ENCODE data around the gene ELFN2.
"Not testable (repeated sequence)": the region's sequence is repeated elsewhere in the genome, so short reads cannot be mapped to it uniquely, and the experiment has no call there.

ELFN2 gene

DNA sequence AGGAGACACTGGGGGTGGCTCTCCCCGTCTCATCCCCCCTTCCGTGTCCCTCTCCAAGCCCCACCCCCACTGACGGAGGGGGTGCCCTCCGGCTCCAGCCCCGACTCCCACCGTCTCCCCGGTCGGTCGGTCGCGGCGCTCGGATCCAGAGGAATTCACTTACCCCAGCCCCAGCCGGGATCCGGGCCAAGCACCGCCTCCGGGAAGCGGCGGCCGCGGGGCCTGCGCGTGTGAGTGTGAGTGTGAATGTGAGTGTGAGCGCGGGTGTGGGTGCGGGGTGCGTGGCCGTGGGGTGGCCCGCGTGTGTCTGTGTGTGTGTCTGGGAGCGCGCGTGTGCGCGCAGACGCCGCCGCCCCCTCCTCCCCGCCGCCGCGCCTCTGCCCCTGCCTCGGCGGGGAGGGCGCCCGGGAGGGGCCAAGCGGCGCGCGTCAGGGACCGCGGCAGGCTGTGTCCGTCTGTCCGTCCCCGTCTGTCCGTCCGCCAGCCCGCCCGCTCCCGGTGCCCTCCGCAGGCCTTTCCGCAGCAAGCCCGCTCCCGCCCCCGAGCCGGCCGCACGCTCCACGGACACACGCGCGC is at the start of gene ELFN2:
Gene ELFN2, minus strand, starts transcription at position 345 of the 576 bp plus-strand sequence. CDS start 51,945 bp downstream, outside the sequence.
- DNase-seq (ENCODE audit: low spot score): no peak

DNA sequence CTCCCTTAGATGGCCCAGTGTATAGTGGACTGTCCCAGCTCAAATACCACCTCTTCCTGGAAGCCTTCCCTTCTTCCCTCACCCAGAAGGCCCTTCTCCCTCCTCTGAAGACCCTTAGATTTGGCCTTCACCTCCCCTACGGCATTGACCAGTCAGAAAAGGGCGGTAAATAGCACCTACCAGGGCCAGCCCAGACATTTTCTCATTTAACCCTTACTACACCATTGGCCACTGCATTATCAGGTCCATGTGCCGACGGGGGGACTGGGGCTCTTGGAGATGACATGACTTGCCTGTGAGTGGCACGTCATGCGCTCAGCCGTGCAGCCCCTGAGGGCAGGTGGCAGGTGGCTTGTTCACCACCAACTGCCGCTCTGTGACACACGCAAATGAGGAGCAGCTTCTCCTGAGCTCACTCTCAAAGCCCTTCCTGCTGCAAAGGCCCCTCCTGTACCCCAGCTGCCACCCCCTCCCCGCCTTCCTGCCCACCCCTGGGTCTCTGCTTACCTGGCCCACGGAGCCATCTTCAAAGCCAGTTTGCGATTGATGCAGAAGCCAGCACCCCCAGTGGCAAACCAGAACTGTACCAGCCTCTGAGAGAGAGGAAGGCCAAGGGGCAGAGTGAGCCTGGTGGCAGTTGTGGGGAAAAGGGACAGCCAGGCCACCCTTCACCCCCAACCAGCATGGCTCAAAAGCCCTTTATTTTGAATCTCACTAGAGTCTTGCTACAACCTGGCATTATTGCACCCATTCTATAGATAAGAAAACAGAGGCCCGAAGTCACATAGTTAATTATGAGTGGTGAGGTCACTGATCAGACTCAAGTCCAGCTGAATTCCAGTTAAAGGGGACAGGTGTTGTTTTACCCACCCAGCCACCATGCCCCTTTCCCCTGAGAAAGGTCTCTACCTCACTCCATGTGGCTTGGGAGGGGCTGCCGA is 49.4 kb upstream of the ELFN2 start:
- no peak for DNase-seq (ENCODE audit: low spot score)

DNA sequence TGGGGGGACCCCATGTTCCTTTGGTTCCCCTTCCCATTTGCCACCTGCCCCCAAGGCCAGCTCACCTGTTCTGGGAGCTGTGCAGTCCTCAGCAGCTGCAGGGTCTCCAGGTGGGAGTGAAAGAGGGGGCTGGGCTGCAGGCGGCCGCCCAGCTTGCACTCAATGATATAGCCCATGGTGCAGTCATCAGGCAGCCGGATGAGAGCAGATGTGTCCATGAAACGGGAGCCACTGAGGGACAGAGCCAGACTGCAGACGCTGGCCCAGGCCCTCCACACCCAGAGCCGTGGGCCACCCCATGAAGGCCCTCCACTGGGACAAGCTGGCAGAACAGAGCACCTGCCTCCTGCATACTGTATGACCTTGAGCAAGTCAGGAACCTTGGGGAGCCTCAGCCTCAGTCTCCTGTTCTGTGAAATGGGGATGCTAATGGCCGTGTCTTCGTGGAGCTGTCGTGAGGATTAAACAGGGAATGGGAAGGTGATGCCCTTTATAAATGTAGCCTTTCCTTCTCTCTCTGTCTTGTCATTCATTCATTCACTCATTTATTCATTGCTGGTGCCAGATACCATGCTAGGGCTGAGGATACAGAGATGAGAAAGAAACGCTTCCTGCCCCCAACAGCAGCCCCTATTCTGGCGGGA is 47.3 kb upstream of the ELFN2 start:
- no peak for DNase-seq (ENCODE audit: low spot score)

DNA sequence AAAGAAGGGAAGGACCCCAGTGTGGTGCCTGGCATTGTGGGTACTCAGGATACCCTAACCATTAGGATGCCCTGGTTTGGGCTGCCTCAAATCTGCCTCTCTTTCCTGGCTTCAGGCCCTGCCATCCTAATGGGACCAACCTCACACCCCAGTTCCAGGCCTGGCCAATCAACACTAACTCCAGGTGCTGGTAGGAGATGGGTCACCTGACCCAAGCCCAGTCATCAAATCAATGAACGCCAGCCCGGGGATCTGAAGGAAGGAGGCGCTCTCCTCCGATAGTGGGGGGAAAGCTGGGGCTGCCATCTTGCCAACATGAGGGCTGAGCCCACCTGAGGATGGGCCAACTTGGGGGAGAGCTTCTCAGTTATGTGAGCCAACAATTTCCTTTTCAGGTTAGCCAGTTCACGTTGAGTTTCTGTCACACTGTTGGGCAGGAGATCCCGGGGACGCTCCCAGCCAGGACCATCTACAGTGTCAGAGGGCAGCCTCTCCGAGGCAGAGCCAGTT is 46.2 kb upstream of the ELFN2 start:
- DNase-seq (ENCODE audit: low spot score): no peak

- DNase-seq (ENCODE audit: low spot score): no peak
These were observed 45.2 kb upstream of the ELFN2 start for GRCh38 chr22:37472418-37473006.

DNA sequence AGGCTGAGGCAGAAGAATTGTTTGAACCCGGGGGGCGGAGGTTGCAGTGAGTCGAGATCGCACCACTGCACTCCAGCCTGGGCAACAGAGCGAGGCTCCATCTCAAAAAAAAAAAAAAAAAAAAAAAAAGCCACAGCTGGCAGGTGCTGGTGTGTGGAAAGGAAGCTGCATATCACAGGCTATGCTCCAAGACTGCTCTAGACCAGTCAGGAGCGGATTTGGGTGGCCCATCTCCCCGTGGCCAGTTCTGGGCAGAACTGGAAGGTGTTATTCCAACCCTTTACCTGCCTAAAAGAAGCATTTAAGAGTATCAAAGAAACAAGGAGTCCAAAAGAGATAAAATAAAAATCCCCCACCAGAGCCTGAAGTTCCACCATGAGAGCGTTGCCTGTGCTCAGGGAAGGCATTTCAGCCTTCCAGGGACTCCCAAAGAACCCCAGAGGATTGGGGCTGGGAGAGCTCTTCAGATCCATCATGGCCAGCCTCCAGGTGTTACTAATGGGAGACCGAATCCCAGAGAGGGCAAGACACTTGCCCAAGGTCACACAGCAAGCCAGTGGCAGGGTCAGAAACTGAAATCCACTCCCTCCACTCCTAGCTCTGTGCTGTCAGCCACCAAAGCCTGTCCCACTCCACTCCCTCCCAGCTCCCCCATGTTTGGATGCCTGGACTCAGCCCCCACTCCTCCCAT is 44.6 kb upstream of the ELFN2 start:
- DNase-seq (ENCODE audit: low spot score): no peak

DNA sequence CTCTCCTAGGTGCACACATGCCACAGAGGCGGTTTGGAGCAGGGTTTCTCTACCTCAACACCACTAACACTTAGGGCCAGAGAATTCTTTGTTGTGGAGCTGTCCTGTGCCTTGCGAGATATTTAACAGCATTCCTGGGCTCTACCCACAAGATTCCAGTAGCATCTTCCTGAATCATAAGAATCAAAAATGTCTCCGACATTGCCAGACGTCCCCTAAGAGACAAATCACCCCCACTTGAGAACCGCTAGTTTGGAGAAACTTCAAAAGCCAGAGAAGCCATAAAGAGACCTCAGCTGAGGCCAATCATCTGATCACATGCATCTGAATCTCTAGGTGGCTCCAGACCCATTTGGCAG is 42.8 kb upstream of the ELFN2 start:
- DNase-seq (ENCODE audit: low spot score): no peak

DNA sequence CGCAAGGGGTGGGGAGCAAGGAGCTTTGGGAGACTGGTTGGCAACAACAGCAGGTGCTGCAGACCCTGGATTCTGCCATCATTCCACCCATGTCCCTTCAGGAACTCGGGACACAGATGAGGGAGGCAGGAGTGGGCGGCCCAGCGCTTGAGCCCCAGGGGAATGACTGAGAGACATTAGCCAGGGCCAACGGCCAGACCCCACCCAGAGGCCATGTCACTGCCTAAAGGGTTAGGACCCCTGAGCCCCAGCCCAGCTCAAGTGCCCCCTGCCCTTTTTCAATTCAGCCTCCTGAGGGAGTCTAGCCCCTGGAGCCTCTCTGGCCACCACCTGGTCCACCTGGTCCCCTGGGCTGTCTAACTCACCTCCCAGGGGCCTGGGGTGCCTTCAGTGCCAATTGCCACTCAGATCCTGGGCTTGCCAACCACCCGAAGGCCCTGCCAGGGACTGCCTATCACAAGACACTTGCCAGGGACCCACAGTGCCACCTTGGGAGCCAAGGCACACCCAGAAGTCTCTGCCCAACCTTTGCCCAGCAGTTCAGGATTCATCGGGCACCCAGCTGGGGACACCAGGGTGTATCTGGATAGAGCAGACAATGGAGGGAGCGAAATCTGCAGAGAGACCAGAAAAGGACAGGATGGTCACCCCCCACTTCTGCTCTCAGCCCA is 42.3 kb upstream of the ELFN2 start:
- DNase-seq (ENCODE audit: low spot score): no peak

GRCh38 chr22:37468201-37468695 is 41.0 kb upstream of the ELFN2 start:
- DNase-seq (ENCODE audit: low spot score): not testable (repeated sequence)

- no peak for DNase-seq (ENCODE audit: low spot score)
These were observed 40.2 kb upstream of the ELFN2 start for GRCh38 chr22:37467391-37467955.

DNA sequence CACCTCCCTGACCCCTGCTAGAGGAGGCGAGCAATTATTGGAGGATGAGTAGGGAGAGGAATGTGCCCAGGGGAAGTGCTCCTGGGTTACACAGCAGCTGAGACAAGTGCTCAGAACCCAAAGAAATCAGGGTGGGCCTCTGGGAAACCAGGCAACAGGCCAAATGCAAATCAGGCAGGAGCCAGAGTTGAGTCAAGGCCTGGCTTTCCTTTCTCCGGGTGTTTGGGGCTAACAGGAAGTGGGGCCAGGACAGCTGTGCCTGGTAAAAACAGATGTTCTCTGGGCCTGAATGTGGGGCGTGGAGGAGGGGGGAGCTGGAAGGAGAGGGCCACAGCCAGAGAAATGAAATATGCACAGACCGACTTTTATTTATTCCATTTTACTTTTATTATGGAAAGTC is 36.9 kb upstream of the ELFN2 start:
- no peak for DNase-seq (ENCODE audit: low spot score)

DNA sequence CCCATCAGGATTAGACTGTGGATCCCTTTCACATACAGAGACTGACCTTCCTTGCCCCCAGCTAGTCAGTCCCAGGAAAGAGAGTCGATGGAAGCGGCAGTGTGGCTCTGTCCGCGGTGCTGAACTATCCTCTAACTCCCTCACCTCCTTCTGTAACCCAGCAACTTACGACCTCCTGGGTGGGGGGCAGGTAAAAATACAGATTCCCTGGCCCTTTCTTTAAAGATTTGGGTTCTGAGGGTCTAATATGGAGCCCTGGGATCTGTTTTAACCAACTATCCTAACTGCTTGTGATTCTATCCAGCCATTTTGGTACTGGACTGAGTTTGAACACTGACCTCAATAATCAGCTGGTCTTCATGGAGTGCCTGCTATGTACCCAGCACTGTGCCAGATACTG is 35.7 kb upstream of the ELFN2 start:
- DNase-seq (ENCODE audit: low spot score): no peak

DNA sequence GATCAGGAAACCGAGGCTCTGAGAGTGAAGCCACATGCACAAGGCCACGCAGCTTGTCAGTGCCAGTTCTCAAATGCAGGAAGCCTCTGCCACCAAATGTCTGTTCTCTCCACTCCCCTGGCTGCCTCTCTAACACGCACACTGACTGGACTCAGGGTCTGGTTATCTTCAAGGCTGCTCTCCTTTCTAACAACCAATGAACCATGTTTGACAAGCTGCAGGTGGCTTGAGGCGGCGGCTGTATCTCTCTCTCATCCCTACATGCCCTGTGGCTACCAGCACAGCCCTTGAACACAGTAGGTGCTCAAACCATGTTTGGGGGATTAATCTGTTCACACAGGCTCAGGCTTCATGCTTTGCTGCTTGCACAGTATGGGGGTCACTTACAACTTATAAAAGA is 35.2 kb upstream of the ELFN2 start:
- DNase-seq (ENCODE audit: low spot score): no peak

DNA sequence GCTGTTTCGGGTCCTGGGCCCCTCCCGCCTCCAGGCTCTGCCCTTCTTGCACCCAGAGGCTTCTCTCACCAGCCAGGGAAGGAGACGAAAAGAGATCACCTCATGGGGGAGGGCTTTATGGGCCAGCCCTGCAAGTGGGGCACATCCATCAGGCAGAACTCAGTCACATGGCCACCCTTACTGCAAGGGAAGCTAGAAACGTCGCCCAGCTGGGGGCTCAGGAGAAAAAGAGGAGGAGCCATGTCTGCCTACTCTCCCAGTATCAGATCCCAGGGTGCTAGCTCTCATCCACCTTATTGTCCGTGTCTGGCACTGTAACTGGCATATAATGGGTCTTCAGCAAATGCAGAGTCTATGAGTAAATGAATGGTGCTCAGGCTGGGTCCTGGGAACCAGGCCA is 34.7 kb upstream of the ELFN2 start:
- no peak for DNase-seq (ENCODE audit: low spot score)

DNA sequence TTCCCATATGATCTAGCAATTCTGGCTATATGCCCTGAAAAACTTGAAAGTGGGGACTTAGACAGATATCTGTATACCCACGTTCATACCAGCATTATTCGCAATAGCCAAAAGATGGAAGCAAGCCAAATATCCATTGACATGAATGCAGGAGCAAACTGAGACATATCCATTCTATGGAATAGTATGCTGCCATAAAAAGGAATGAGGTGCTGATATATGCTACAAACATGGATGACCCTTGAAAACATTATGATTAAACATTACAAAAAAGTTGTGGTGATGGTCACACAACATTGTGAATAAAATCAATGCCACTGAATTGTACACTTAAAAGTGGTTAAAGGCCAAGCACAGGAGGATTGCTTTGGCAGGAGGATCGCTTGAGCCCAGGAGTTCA is 33.4 kb upstream of the ELFN2 start:
- no peak for DNase-seq (ENCODE audit: low spot score)

- DNase-seq (ENCODE audit: low spot score): no peak
These were observed 31.9 kb upstream of the ELFN2 start for GRCh38 chr22:37459206-37459605.

GRCh38 chr22:37457093-37457893 is 30.0 kb upstream of the ELFN2 start:
- DNase-seq (ENCODE audit: low spot score): peak; percentile 64

GRCh38 chr22:37456346-37456745 is 29.1 kb upstream of the ELFN2 start:
- DNase-seq (ENCODE audit: low spot score): no peak

DNA sequence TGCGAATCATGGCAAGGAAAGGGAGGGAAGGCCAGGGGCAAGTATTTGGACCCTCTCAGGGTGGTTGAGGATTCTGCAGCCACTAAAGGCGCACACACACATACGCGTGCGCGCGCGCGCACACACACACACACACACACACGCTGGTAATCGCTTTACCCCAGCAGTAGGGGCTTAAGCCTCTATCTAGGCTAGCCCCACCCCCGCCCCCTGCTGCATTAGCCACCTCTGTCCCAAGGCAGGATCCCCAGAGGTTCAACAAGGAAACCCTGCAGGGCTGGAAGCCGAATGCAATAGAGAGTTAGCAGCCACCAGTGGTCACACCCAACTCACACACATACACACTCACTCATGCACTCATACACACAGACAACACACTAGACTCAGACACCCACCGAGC is 28.6 kb upstream of the ELFN2 start:
- DNase-seq (ENCODE audit: low spot score): no peak

Data from hematopoietic multipotent progenitor cell treated with erythropoietin and hydrocortisone succinate and interleukin-3 and kit ligand, for 15 days (in vitro differentiated cells).